Sigmoid colon (tissue), 7 donors: ENCODE data around the gene MAML3. TPM values are rescaled to one million over a fixed set of nuclear protein-coding genes. Genes with fewer than 3 reads are reported as not detected.

Experiments
- DNase-seq: peaks from one replicate; pipeline ENCODE4 v3.0.0-alpha.2; 2019
- H3K27ac ChIP-seq, 4 donors: fragments of 200-600 bp; sonication (generic); one replicate each; pipeline ENCODE4 v1.5.1; 2016 to 2019; ENCODE audit warnings: mild to moderate bottlenecking in 1 of 4
- H3K27me3 ChIP-seq, 3 donors: fragments of 200-600 bp; sonication (generic); one replicate each; pipeline ENCODE4 v1.5.1; 2019; ENCODE audit warnings: mild to moderate bottlenecking in 1 of 3
- H3K36me3 ChIP-seq, 4 donors: fragments of 200-600 bp; sonication (generic); one replicate each; pipeline ENCODE4 v1.5.1; 2016 to 2019
- H3K4me1 ChIP-seq, 4 donors: fragments of 200-600 bp; sonication (generic); one replicate each; pipeline ENCODE4 v1.5.1; 2017 to 2019
- H3K4me3 ChIP-seq, 4 donors: fragments of 200-600 bp; sonication (generic); one replicate each; pipeline ENCODE4 v1.5.1; 2017 to 2019; ENCODE audit warnings: mild to moderate bottlenecking in 2 of 4, moderate library complexity in 1 of 4
- H3K9me3 ChIP-seq, 4 donors: fragments of 200-600 bp in 3 of 4; sonication (generic) in 3 of 4; one replicate each; pipeline versions ENCODE4 v1.5.1 to v1.6.1; 2013 to 2019
- EP300 ChIP-seq, 4 donors: sonication (generic); formaldehyde crosslinking; IDR thresholded peaks; one replicate each; pipeline ENCODE4 v1.6.1; 2017; ENCODE audit warnings: antibody characterized with exemption in 4 of 4
- POLR2A ChIP-seq, 2 donors: fragments of 450-650 bp; IDR thresholded peaks; one replicate each; pipeline ENCODE4 v1.6.1; 2016; ENCODE audit warnings: antibody characterized with exemption in 2 of 2, mild to moderate bottlenecking in 2 of 2, moderate library complexity in 2 of 2
- POLR2AphosphoS5 ChIP-seq, 4 donors: sonication (generic); formaldehyde crosslinking; IDR thresholded peaks; one replicate each; pipeline ENCODE4 v1.6.1; 2017; ENCODE audit warnings: antibody characterized with exemption in 4 of 4
- WGBS, 2 donors: extraction: QIAGEN DNeasy Blood & Tissue Kit; methylation state at CpG; one replicate each; pipeline ENCODE4 v1.1.7; 2013; 5-methylcytosine and 5-hydroxymethylcytosine counted together
- intact Hi-C: fragments of 100-400 bp; cut with DNase I; formaldehyde crosslinking; loops from one replicate; pipeline ENCODE4 v1.15.1; 2023
- polyA plus RNA-seq, 3 donors: library from polyadenylated mRNA; stranded (reverse); fragments of 200-250 nt; gene quantifications; one replicate each; pipeline ENCODE4 v1.2.3, GENCODE V29; 2013
- total RNA-seq, 4 donors: library from RNA; depleted of rRNA; stranded (reverse); fragments of >200 nt; gene quantifications; one replicate each; pipeline ENCODE4 v1.1.0, GENCODE V29; 2016
- TF ChIP-seq, protein P1 (sequence below), 4 experiments: fragments of 450-650 bp in 3 of 4; fragments of 200-600 bp in 1 of 4; IDR thresholded peaks; one replicate each; pipeline ENCODE4 v1.5.1; 2016 to 2019; ENCODE audit warnings: antibody characterized with exemption in 4 of 4, mild to moderate bottlenecking in 3 of 4, moderate library complexity in 2 of 4
- donor health status: healthy with polysubstance abuse.
- donor health status: Bipolar disorder and iron deficiency.
- donor health status: healthy.

Gene MAML3
- total and polyA plus RNA-seq, 7 donors: 3.5 to 16.3 (median 5.4) TPM

DNA sequence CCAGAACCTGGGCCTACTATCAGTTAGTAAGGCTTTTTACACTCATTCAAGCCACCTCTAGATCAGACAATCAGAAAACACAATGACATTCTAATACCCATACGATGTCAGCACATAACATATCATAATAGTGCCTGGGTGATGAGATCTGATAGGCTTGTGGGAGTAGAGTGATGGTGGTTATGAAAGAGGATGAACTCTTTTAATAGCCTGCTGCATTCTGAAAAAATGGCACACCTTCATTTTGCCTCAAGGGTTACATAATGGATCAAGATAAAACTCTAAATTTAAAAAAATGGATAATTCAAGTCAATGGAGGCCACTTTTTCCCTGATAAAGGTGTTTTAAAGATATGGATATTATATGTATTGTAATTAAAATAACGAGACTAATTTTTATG lies 215.6 kb downstream of the MAML3 start:
- 96 to 98% methylated on average over 2 of the region's 2 CpGs for WGBS, 2 donors
- TF ChIP-seq POLR2AphosphoS5 (IDR thresholded peaks at IDR 0.05) (no peak), POLR2A (IDR thresholded peaks at IDR 0.05) (no peak), EP300 (IDR thresholded peaks at IDR 0.05) (no peak)
- TF ChIP-seq, protein P1, sequence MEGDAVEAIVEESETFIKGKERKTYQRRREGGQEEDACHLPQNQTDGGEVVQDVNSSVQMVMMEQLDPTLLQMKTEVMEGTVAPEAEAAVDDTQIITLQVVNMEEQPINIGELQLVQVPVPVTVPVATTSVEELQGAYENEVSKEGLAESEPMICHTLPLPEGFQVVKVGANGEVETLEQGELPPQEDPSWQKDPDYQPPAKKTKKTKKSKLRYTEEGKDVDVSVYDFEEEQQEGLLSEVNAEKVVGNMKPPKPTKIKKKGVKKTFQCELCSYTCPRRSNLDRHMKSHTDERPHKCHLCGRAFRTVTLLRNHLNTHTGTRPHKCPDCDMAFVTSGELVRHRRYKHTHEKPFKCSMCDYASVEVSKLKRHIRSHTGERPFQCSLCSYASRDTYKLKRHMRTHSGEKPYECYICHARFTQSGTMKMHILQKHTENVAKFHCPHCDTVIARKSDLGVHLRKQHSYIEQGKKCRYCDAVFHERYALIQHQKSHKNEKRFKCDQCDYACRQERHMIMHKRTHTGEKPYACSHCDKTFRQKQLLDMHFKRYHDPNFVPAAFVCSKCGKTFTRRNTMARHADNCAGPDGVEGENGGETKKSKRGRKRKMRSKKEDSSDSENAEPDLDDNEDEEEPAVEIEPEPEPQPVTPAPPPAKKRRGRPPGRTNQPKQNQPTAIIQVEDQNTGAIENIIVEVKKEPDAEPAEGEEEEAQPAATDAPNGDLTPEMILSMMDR (IDR thresholded peaks at IDR 0.05): no peak
- intact Hi-C loops: no loop called here
- Histone ChIP-seq H3K36me3 (no peaks in the 10 kb centered on the region), H3K4me3 (no peak overlapping the region), H3K9me3 (no peaks in the 10 kb centered on the region), H3K27me3 (no peaks in the 10 kb centered on the region), H3K4me1 (peaks cover 0 to 9% (median 4%) of the 10 kb centered on the region in 4 donors), H3K27ac (no peak overlapping the region)
- no peak for DNase-seq

DNA sequence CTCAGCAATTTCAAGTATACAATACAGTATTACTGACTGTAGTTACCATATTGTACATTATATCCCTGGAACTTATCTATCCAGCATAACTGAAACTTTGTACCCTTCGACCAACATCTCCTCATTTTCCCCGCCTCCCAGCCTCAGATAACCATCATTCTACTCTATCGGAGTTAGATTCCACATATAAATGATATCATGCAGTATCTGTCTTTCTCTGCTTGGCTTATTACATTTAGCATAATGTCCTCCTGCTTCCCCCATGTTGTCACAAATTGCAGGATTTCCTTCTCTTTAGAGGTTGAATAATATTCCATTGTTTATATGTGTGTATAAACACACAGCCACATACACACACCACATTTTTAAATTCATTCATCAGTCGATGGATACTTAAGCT lies 218.1 kb downstream of the MAML3 start:
- H3K4me1 ChIP-seq: peaks cover 0 to 9% (median 4%) of the 10 kb centered on the region in 4 donors
- no peak overlapping the region for H3K27ac ChIP-seq
- no peak for DNase-seq
- no peak overlapping the region for H3K4me3 ChIP-seq
- H3K27me3 ChIP-seq: no peaks in the 10 kb centered on the region
- intact Hi-C loops: no loop called here
- no peaks in the 10 kb centered on the region for H3K36me3 ChIP-seq
- TF ChIP-seq EP300 (IDR thresholded peaks at IDR 0.05) (no peak), POLR2A (IDR thresholded peaks at IDR 0.05) (no peak), POLR2AphosphoS5 (IDR thresholded peaks at IDR 0.05) (no peak)
- TF ChIP-seq, protein P1 (IDR thresholded peaks at IDR 0.05): no peak
- WGBS, 2 donors: 83 to 87% methylated on average over 4 of the region's 4 CpGs
- H3K9me3 ChIP-seq: no peaks in the 10 kb centered on the region

DNA sequence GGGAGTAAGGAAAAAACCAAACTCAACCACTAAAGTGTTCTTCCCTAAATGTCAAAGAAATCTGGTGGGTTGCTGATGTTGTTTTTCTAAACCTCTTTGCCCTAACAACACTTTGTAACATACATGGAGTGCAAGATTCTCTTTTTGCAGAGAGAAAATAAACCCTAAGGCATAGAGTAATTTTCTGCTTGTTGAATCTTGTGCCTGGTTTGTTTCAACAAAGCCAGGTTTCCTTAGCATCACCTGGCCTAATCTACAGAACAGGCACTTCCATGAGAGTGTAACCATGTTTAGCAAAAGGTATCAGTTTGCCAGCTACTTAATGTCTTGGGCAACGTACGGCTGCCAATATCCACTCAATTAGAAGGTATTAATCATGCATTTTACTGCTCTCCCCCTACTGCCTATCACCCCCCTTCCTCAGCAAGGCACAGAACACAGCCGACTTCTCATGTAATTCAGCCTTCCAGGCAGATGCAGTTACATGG lies 219.2 kb downstream of the MAML3 start:
- TF ChIP-seq, protein P1 (IDR thresholded peaks at IDR 0.05): no peak
- TF ChIP-seq EP300 (IDR thresholded peaks at IDR 0.05): no peak
- no peak for TF ChIP-seq POLR2AphosphoS5 (IDR thresholded peaks at IDR 0.05)
- TF ChIP-seq POLR2A (IDR thresholded peaks at IDR 0.05): no peak
- H3K4me1 ChIP-seq: peaks cover 0 to 9% (median 4%) of the 10 kb centered on the region in 4 donors
- no peaks in the 10 kb centered on the region for H3K36me3 ChIP-seq
- no peak overlapping the region for H3K4me3 ChIP-seq
- intact Hi-C loops: no loop called here
- H3K9me3 ChIP-seq: no peaks in the 10 kb centered on the region
- H3K27ac ChIP-seq: no peak overlapping the region
- no peaks in the 10 kb centered on the region for H3K27me3 ChIP-seq
- WGBS, 2 donors: 89 to 92% methylated on average over 3 of the region's 3 CpGs
- no peak for DNase-seq

DNA sequence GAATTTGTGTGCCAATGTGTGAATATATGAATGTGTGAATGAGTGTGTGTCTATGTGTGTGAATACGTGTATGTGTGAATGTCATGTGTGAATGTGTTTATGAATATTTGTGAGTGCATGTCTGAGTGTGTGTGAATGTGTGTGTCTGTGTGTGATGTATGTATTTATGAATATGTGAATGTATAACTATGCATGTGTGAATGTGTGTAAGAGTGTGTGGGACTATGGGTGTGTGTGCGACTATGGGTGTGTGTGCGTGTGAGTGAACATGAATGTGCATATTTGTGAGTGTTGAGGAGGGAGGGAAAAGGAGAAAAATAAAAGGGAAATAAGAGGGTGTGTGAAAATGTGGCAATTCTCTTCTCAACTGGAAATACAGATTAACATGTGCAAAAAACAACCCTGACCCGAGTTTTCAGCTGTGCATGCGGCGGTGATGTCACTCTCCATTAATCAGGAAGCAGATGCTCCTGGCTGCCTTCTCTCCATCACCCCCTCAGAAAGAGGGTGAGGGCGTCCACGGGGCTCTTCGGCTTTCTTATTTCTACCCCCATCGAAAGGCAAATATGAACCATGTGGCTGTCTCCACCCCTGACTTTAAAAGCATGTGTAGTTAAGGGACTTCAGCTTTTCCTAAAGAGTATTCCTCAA lies 219.8 kb downstream of the MAML3 start:
- TF ChIP-seq, protein P1 (IDR thresholded peaks at IDR 0.05): no peak
- TF ChIP-seq POLR2AphosphoS5 (IDR thresholded peaks at IDR 0.05) (no peak), POLR2A (IDR thresholded peaks at IDR 0.05) (no peak), EP300 (IDR thresholded peaks at IDR 0.05) (no peak)
- 79 to 90% methylated on average over 10 of the region's 10 CpGs for WGBS, 2 donors

More for the DNA sequence above, 219.8 kb downstream of the MAML3 start:
- H3K9me3 ChIP-seq: no peaks in the 10 kb centered on the region
- no peaks in the 10 kb centered on the region for H3K36me3 ChIP-seq
- no peak for DNase-seq
- peaks cover 0 to 9% (median 4%) of the 10 kb centered on the region in 4 donors for H3K4me1 ChIP-seq
- no peak overlapping the region for H3K27ac ChIP-seq
- intact Hi-C loops: no loop called here
- no peak overlapping the region for H3K4me3 ChIP-seq
- no peaks in the 10 kb centered on the region for H3K27me3 ChIP-seq
